DND-41 (cell line): Measurements from ENCODE around the gene CPD.

Experiments
- ATAC-seq: fragments of 200-7000 bp; cut with Tn5 transposase; 3 replicates; pipeline ENCODE4 v1.9.1; 2021; ENCODE audit warnings: low read depth; ENCODE audit not compliant: insufficient read depth
- DNase-seq: peaks from one replicate; pipeline ENCODE4 v3.0.0-alpha.2; 2020
- H2AFZ ChIP-seq: 2 replicates; pipeline ENCODE4 v1.6.0; 2012; ENCODE audit warnings: low read depth, low read length
- H3K27ac ChIP-seq: 2 replicates; pipeline ENCODE4 v1.5.1; 2012; ENCODE audit warnings: low read length, inconsistent platforms
- H3K27me3 ChIP-seq: fragments of 200-600 bp; sonication (generic); 2 replicates; pipeline ENCODE4 v1.6.0; 2012; ENCODE audit warnings: low read length, mild to moderate bottlenecking, inconsistent platforms; ENCODE audit not compliant: insufficient read depth, poor library complexity
- H3K36me3 ChIP-seq: 2 replicates; pipeline ENCODE4 v1.5.1; 2012; ENCODE audit warnings: low read length, inconsistent platforms; ENCODE audit not compliant: insufficient read depth
- H3K4me1 ChIP-seq: 2 replicates; pipeline ENCODE4 v1.5.1; 2012; ENCODE audit warnings: mild to moderate bottlenecking, low read length; ENCODE audit not compliant: insufficient read depth
- H3K4me2 ChIP-seq: 2 replicates; pipeline ENCODE4 v1.6.0; 2012; ENCODE audit warnings: mild to moderate bottlenecking, moderate library complexity, low read length, inconsistent platforms; ENCODE audit not compliant: insufficient read depth
- H3K4me3 ChIP-seq, 2 experiments: fragments of 200-600 bp in 1 of 2; shearing (Covaris generic) in 1 of 2; 2 replicates each; pipeline ENCODE4 v1.5.1; 2012 to 2016; ENCODE audit warnings: inconsistent platforms in 2 of 2, low read length in 2 of 2, mild to moderate bottlenecking in 2 of 2, low read depth in 1 of 2, moderate library complexity in 1 of 2
- H3K79me2 ChIP-seq: 2 replicates; pipeline ENCODE4 v1.6.0; 2012; ENCODE audit warnings: low read length, inconsistent platforms; ENCODE audit not compliant: insufficient read depth
- H3K9ac ChIP-seq: 2 replicates; pipeline ENCODE4 v1.6.0; 2012; ENCODE audit warnings: low read depth, mild to moderate bottlenecking, inconsistent platforms, low read length, moderate library complexity
- H3K9me3 ChIP-seq: 2 replicates; pipeline ENCODE4 v1.5.1; 2012; ENCODE audit warnings: low read length, moderate library complexity, mild to moderate bottlenecking, inconsistent platforms; ENCODE audit not compliant: insufficient read depth, severe bottlenecking
- H4K20me1 ChIP-seq: 2 replicates; pipeline ENCODE4 v1.6.0; 2012; ENCODE audit warnings: low read length; ENCODE audit not compliant: insufficient read depth
- EZH2 ChIP-seq: IDR thresholded peaks from 3 replicates; pipeline ENCODE4 v1.6.1; 2012; ENCODE audit warnings: borderline replicate concordance, low read depth, mild to moderate bottlenecking, moderate library complexity, low read length, inconsistent platforms; ENCODE audit not compliant: severe bottlenecking
- TF ChIP-seq, protein P1 (sequence below): IDR thresholded peaks from 2 replicates; pipeline ENCODE4 v1.5.1; 2012; ENCODE audit warnings: borderline replicate concordance, low read length, moderate library complexity, mild to moderate bottlenecking; ENCODE audit not compliant: poor library complexity, severe bottlenecking; ENCODE audit errors: extremely low read depth

Gene CPD

DNA sequence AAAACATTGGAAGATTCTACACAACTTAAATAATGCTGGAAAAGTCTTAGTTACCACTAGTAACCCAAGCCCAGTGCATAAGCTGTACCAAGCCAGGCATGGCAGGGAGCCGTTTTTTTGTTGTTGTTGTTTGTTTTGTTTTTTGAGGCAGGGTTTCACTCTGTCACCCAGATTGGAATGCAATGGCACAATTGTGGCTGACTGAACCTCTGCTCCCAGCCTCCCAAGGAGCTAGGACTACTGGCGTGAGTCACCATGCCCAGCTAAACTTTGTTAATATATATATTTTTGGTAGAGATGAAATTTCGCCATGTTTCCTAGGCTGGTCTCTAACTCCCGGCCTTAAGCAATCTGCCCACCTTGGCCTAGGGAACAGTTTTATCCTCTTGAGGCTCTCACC, 44.3 kb upstream of the CPD start:
- DNase-seq (no peak), ATAC-seq (no peak)
- Histone ChIP-seq H4K20me1 (no peaks in the 10 kb centered on the region), H3K27me3 (no peaks in the 10 kb centered on the region), H3K4me1 (peaks cover 25% of the 10 kb centered on the region), H3K4me3 (no peak overlapping the region), H3K4me2 (no peak overlapping the region), H3K27ac (no peak overlapping the region), H3K79me2 (no peaks in the 10 kb centered on the region), H3K9me3 (no peaks in the 10 kb centered on the region), H3K36me3 (no peaks in the 10 kb centered on the region), H3K9ac (no peak overlapping the region), H2AFZ (no peak overlapping the region)
- TF ChIP-seq, protein P1, sequence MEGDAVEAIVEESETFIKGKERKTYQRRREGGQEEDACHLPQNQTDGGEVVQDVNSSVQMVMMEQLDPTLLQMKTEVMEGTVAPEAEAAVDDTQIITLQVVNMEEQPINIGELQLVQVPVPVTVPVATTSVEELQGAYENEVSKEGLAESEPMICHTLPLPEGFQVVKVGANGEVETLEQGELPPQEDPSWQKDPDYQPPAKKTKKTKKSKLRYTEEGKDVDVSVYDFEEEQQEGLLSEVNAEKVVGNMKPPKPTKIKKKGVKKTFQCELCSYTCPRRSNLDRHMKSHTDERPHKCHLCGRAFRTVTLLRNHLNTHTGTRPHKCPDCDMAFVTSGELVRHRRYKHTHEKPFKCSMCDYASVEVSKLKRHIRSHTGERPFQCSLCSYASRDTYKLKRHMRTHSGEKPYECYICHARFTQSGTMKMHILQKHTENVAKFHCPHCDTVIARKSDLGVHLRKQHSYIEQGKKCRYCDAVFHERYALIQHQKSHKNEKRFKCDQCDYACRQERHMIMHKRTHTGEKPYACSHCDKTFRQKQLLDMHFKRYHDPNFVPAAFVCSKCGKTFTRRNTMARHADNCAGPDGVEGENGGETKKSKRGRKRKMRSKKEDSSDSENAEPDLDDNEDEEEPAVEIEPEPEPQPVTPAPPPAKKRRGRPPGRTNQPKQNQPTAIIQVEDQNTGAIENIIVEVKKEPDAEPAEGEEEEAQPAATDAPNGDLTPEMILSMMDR: no peak
- TF ChIP-seq EZH2: no peak

DNA sequence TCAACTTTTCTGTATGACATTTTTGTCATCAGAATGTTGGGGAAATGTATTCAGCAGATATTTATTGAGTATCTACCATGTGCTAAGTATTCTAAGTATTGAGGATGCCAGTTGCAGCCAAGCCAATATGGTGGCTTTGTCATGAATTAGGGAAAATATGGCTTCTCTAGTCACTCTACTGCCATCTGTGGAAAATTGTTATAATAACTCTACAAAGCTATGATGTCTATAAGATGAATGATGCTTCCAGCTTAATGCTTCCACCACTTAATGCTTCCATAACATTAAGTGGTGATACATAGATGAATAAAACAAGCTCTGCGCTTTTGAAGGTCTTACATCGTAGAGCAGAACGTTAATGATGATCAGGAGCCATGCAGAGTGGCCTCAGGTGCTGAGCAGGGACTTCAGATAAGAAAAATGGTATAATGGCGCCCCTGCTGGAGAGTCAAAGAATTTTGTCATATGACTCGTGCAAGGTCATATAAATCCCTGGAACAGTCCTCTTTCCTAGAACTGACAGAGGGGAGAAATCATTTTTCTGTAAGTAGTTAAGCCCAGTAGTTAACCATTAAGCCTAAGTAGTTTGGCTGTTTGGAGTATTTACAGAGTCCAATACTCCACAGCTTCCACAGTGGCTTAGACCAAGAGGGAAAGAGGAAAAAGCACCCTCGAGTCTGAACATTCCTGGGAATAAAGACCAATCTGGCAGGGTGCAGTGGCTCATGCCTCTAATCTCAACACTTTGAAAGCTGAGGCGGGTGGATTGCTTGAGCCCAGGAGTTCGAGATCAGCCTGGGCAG, 42.2 kb upstream of the CPD start:
- H3K4me2 ChIP-seq: no peak overlapping the region
- no peak overlapping the region for H3K4me3 ChIP-seq
- H3K9me3 ChIP-seq: no peaks in the 10 kb centered on the region
- no peaks in the 10 kb centered on the region for H3K27me3 ChIP-seq
- H3K27ac ChIP-seq: no peak overlapping the region
- H3K36me3 ChIP-seq: no peaks in the 10 kb centered on the region
- no peaks in the 10 kb centered on the region for H3K79me2 ChIP-seq
- no peak overlapping the region for H3K9ac ChIP-seq
- DNase-seq (peak; percentile 66), ATAC-seq (peak; percentile 73)
- peaks cover 14% of the 10 kb centered on the region for H3K4me1 ChIP-seq
- no peak overlapping the region for H2AFZ ChIP-seq
- TF ChIP-seq EZH2: no peak
- TF ChIP-seq, protein P1: peak; percentile 81
- H4K20me1 ChIP-seq: no peaks in the 10 kb centered on the region

DNA sequence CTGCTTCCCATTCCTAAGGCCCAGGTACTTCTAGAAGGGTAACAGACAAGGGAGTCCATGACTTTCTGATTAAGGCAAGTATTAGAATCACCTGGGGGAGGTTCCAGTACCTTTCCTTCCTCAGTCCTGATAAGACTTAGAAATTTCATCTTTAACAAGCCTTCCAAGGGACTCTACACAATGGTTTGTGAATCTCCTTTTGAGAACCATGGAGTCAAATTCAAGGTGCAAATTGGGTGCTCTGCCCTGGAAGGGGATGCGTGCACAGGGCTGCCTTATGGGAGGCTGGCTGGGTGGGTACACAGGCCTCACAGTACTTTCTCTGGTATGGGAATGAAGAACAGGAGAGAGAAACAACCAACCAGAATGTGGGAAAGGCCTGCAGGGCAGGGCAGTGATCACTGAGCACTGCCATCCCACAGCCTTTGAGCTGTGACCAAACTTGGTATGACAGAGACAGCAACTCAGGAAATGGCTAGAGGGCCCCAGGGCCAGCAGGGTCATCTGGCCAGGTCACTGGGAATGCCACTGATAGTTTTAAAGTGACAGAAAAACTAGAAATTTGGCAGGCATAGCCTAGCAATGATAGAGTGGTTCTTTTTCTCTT, 41.2 kb upstream of the CPD start:
- Histone ChIP-seq H3K36me3 (no peaks in the 10 kb centered on the region), H3K4me3 (no peak overlapping the region), H3K9ac (no peak overlapping the region), H3K27ac (no peak overlapping the region), H4K20me1 (no peaks in the 10 kb centered on the region), H2AFZ (no peak overlapping the region), H3K27me3 (no peaks in the 10 kb centered on the region), H3K9me3 (no peaks in the 10 kb centered on the region), H3K4me2 (no peak overlapping the region), H3K79me2 (no peaks in the 10 kb centered on the region), H3K4me1 (peaks cover 5% of the 10 kb centered on the region)
- DNase-seq (no peak), ATAC-seq (no peak)
- TF ChIP-seq, protein P1: no peak
- no peak for TF ChIP-seq EZH2
